CD14-positive monocyte (primary cell): ENCODE results near the gene PLEKHA7. TPM values are rescaled to one million over a fixed set of nuclear protein-coding genes. Genes with fewer than 3 reads are reported as not detected.

Experiments
- DNase-seq, 3 donors: peaks; one replicate each; pipeline ENCODE4 v3.0.0-alpha.2; 2011 to 2022
- H2AFZ ChIP-seq: 2 replicates; pipeline ENCODE4 v1.6.0; 2012; ENCODE audit warnings: mild to moderate bottlenecking, low read depth, low read length, inconsistent platforms; ENCODE audit not compliant: insufficient read depth, poor library complexity, severe bottlenecking
- H3K27ac ChIP-seq, 2 donors: 1 replicate in 1 of 2; 2 replicates in 1 of 2; pipeline ENCODE4 v1.5.1; 2012 to 2013; ENCODE audit warnings: low read length in 2 of 2, control low read depth in 1 of 2, inconsistent platforms in 1 of 2, low read depth in 1 of 2, mild to moderate bottlenecking in 1 of 2
- H3K27me3 ChIP-seq, 2 donors: one replicate each; pipeline versions ENCODE4 v1.6.0 to v1.6.1; 2011 to 2013; ENCODE audit warnings: low read length in 2 of 2; ENCODE audit not compliant: control insufficient read depth in 2 of 2, insufficient read depth in 2 of 2
- H3K36me3 ChIP-seq, 2 donors: replicated peaks in 1 of 2; 1 replicate in 1 of 2; 2 replicates in 1 of 2; pipeline versions ENCODE4 v1.5.1 to v1.6.1; 2012 to 2013; ENCODE audit warnings: low read length in 2 of 2, control low read depth in 1 of 2, inconsistent platforms in 1 of 2, mild to moderate bottlenecking in 1 of 2; ENCODE audit not compliant: insufficient read depth in 2 of 2, control insufficient read depth in 1 of 2
- H3K4me1 ChIP-seq, 2 donors: 1 replicate in 1 of 2; 2 replicates in 1 of 2; pipeline versions ENCODE4 v1.5.1 to v1.6.1; 2012 to 2013; ENCODE audit warnings: low read length in 2 of 2, control low read depth in 1 of 2, inconsistent platforms in 1 of 2, mild to moderate bottlenecking in 1 of 2, moderate library complexity in 1 of 2; ENCODE audit not compliant: insufficient read depth in 2 of 2, control insufficient read depth in 1 of 2
- H3K4me2 ChIP-seq: replicated peaks from 2 replicates; pipeline ENCODE3; 2012; ENCODE audit warnings: low read length, moderate library complexity, mild to moderate bottlenecking; ENCODE audit not compliant: poor library complexity, severe bottlenecking; ENCODE audit errors: extremely low read depth
- H3K4me3 ChIP-seq, 3 experiments: fragments of 200-600 bp in 1 of 3; sonication (generic) in 1 of 3; replicated peaks in 1 of 3; 1 replicate in 2 of 3; 2 replicates in 1 of 3; pipeline ENCODE4 v1.5.1; 2011 to 2013; ENCODE audit warnings: low read length in 3 of 3, mild to moderate bottlenecking in 3 of 3, control low read depth in 2 of 3, low read depth in 2 of 3, inconsistent platforms in 1 of 3, moderate library complexity in 1 of 3
- H3K79me2 ChIP-seq: 2 replicates; pipeline ENCODE4 v1.6.0; 2012; ENCODE audit warnings: mild to moderate bottlenecking, control low read depth, inconsistent platforms, low read length, moderate library complexity; ENCODE audit not compliant: insufficient read depth
- H3K9ac ChIP-seq: 2 replicates; pipeline ENCODE4 v1.6.0; 2017; ENCODE audit warnings: low read length, mild to moderate bottlenecking; ENCODE audit not compliant: insufficient read depth, poor library complexity, severe bottlenecking
- H3K9me3 ChIP-seq, 2 donors: replicated peaks in 1 of 2; 1 replicate in 1 of 2; 2 replicates in 1 of 2; pipeline versions ENCODE4 v1.5.1 to v1.6.1; 2012 to 2013; ENCODE audit warnings: low read length in 2 of 2, control low read depth in 1 of 2; ENCODE audit not compliant: control insufficient read depth in 1 of 2, insufficient read depth in 1 of 2
- H4K20me1 ChIP-seq: 2 replicates; pipeline ENCODE4 v1.6.0; 2012; ENCODE audit warnings: mild to moderate bottlenecking, low read length, control low read depth, moderate library complexity; ENCODE audit not compliant: insufficient read depth
- H3K27ac Mint-ChIP-seq, 7 donors: one replicate each; pipeline ENCODE4 v1.8.0; 2020; ENCODE audit warnings: mild to moderate bottlenecking in 7 of 7, mixed read lengths in 7 of 7, moderate library complexity in 6 of 7, inconsistent platforms in 2 of 7
- H3K27me3 Mint-ChIP-seq, 3 donors: one replicate each; pipeline ENCODE4 v1.8.0; 2021 to 2022; ENCODE audit warnings: low read depth in 3 of 3, mild to moderate bottlenecking in 3 of 3, mixed read lengths in 3 of 3, moderate library complexity in 3 of 3, inconsistent platforms in 1 of 3
- H3K36me3 Mint-ChIP-seq, 2 donors: one replicate each; pipeline ENCODE4 v1.8.0; 2020; ENCODE audit warnings: mixed read lengths in 2 of 2, inconsistent platforms in 1 of 2, mild to moderate bottlenecking in 1 of 2
- H3K4me1 Mint-ChIP-seq: one replicate; pipeline ENCODE4 v1.8.0; 2020; ENCODE audit warnings: mild to moderate bottlenecking, mixed read lengths
- H3K4me3 Mint-ChIP-seq, 2 donors: one replicate each; pipeline ENCODE4 v1.8.0; 2020; ENCODE audit warnings: mild to moderate bottlenecking in 2 of 2, mixed read lengths in 2 of 2, moderate library complexity in 1 of 2
- H3K9me3 Mint-ChIP-seq, 7 donors: one replicate each; pipeline ENCODE4 v1.8.0; 2020 to 2022; ENCODE audit warnings: mixed read lengths in 7 of 7, mild to moderate bottlenecking in 6 of 7, moderate library complexity in 6 of 7, inconsistent platforms in 2 of 7
- WGBS: methylation state at CpG from one replicate; pipeline ENCODE4 v1.1.5; 2013; ENCODE audit warnings: missing lambda C conversion rate; ENCODE audit not compliant: insufficient coverage; 5-methylcytosine and 5-hydroxymethylcytosine counted together
- intact Hi-C, 2 donors: fragments of 100-400 bp; cut with micrococcal nuclease; formaldehyde crosslinking; loops; one replicate each; pipeline versions ENCODE4 v1.15.0 to v1.15.1; 2023
- polyA plus RNA-seq, 3 donors: library from polyadenylated mRNA; depleted of rRNA in 1 of 3; unstranded in 2 of 3; stranded (reverse) in 1 of 3; fragments of 300-500 nt in 2 of 3; fragments of >200 nt in 1 of 3; fragmentation: Illumina TruSeq in 2 of 3; gene quantifications; 1 replicate in 2 of 3; 2 replicates in 1 of 3; pipeline ENCODE4 v1.2.3, GENCODE V29; 2012 to 2021
- TF ChIP-seq, protein P1 (sequence below): fragments of 200-600 bp; IDR thresholded peaks from one replicate; pipeline ENCODE4 v1.8.0; 2022; ENCODE audit warnings: antibody characterized with exemption, mild to moderate bottlenecking

Gene PLEKHA7
- polyA plus RNA-seq, 3 donors: 0.05 to 0.92 (median 0.22) TPM

DNA sequence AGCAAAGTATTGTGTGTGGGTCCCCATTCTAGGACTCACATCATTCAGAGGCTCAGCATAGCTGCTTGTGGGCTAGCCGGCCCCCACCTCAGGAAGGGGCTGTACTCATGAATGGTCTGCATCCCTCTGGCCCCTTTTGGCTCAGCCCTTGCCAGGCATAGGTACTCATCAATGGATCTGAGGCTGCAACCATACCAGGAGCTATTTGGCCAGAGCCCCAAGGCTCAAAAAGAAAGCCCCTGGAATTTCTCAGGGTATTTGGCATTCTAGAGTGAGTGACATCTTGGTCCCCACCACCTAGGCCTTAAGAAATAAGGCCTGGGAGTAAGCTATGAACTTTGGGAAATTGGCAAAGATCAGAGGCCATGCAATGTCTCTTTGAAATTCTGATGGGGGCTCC, 38.3 kb downstream of the PLEKHA7 start:
- no peaks in the 10 kb centered on the region for H3K27me3 ChIP-seq
- no peak overlapping the region for H2AFZ ChIP-seq
- Mint-ChIP-seq H3K36me3 (no peaks in the 10 kb centered on the region), H3K9me3 (no peaks in the 10 kb centered on the region), H3K4me1 (peaks cover 4% of the 10 kb centered on the region), H3K27ac (no peak overlapping the region), H3K4me3 (no peak overlapping the region), H3K27me3 (peaks cover 1 to 2% (median 1%) of the 10 kb centered on the region in 3 donors)
- no peaks in the 10 kb centered on the region for H3K79me2 ChIP-seq
- no peaks in the 10 kb centered on the region for H3K4me1 ChIP-seq
- no peak for DNase-seq
- no peaks in the 10 kb centered on the region for H3K36me3 ChIP-seq
- no peak overlapping the region for H3K9ac ChIP-seq
- 80% methylated on average over 1 of the region's 1 CpG for WGBS
- no peak overlapping the region for H3K27ac ChIP-seq
- H3K9me3 ChIP-seq: no peaks in the 10 kb centered on the region
- intact Hi-C loops: no loop called here
- H3K4me3 ChIP-seq: no peak overlapping the region
- TF ChIP-seq, protein P1, sequence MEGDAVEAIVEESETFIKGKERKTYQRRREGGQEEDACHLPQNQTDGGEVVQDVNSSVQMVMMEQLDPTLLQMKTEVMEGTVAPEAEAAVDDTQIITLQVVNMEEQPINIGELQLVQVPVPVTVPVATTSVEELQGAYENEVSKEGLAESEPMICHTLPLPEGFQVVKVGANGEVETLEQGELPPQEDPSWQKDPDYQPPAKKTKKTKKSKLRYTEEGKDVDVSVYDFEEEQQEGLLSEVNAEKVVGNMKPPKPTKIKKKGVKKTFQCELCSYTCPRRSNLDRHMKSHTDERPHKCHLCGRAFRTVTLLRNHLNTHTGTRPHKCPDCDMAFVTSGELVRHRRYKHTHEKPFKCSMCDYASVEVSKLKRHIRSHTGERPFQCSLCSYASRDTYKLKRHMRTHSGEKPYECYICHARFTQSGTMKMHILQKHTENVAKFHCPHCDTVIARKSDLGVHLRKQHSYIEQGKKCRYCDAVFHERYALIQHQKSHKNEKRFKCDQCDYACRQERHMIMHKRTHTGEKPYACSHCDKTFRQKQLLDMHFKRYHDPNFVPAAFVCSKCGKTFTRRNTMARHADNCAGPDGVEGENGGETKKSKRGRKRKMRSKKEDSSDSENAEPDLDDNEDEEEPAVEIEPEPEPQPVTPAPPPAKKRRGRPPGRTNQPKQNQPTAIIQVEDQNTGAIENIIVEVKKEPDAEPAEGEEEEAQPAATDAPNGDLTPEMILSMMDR: no peak
- H3K4me2 ChIP-seq: no peak overlapping the region
- H4K20me1 ChIP-seq: no peaks in the 10 kb centered on the region

DNA sequence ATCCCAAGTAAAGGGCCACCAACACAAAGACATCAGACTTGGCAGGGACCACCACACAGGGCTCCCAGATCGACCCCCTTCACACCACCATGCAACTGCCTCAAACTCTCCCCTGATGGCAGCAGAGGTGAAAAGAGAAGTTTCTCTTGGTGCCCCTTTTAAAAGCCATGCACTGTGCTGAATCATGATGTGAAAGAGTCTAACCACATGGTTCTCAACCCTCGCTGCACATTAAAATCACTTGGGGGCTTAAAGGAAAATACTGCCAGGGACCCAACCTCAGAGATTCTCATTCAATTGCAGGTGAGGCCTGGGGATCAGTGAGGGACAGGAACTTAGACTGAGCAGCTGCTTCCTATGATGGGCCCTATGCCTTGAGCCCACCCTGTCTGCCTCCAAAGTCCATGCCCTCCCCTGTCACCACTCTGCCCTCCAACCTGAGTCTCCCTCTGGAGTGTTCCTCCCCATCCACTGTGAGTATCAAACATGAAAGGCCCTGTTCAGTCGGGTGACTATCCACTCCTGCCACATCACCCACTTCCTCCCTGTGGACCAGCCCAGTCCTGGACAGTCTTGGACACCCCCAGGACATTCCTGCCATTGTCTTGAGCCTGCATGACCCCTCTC, 40.8 kb downstream of the PLEKHA7 start:
- H3K4me3 ChIP-seq: no peak overlapping the region
- no peaks in the 10 kb centered on the region for H4K20me1 ChIP-seq
- H3K4me3 Mint-ChIP-seq: no peak overlapping the region
- intact Hi-C loops: no loop called here
- WGBS: 17% methylated on average over 1 of the region's 3 CpGs
- H3K27me3 ChIP-seq: no peaks in the 10 kb centered on the region
- H3K27ac ChIP-seq: no peak overlapping the region
- H3K79me2 ChIP-seq: no peaks in the 10 kb centered on the region
- no peaks in the 10 kb centered on the region for H3K9me3 ChIP-seq
- H2AFZ ChIP-seq: no peak overlapping the region
- H3K9me3 Mint-ChIP-seq: no peaks in the 10 kb centered on the region
- H3K36me3 ChIP-seq: no peaks in the 10 kb centered on the region
- H3K36me3 Mint-ChIP-seq: no peaks in the 10 kb centered on the region
- no peak overlapping the region for H3K4me2 ChIP-seq
- no peak for DNase-seq
- TF ChIP-seq, protein P1: no peak
- peaks cover 4% of the 10 kb centered on the region for H3K4me1 Mint-ChIP-seq
- peaks cover 0 to 5% (median 1%) of the 10 kb centered on the region in 3 donors for H3K27me3 Mint-ChIP-seq
- H3K27ac Mint-ChIP-seq: no peak overlapping the region
- no peaks in the 10 kb centered on the region for H3K4me1 ChIP-seq
- no peak overlapping the region for H3K9ac ChIP-seq
